ENCODE measurements around the gene OSBPL7.

- no peak for TF ChIP-seq USF2 (IDR thresholded peaks at IDR 0.05; ENCODE audit: low read depth, low read length)
- no peak for TF ChIP-seq USF2 (CRISPR knock-in tag; IDR thresholded peaks at IDR 0.05; ENCODE audit: borderline replicate concordance)
- TF ChIP-seq NBN (conservative IDR thresholded peaks at IDR 0.05) = no peak
- no peak for TF ChIP-seq FOXP4 (CRISPR knock-in tag; IDR thresholded peaks at IDR 0.05)
- TF ChIP-seq ZFX (CRISPR knock-in tag; IDR thresholded peaks at IDR 0.05; ENCODE audit: low read depth) = no peak
- TF ChIP-seq ZNF292 (CRISPR knock-in tag; IDR thresholded peaks at IDR 0.05; ENCODE audit: borderline replicate concordance, low read depth) = no peak
- no peak for TF ChIP-seq NR3C1 (CRISPR knock-in tag; IDR thresholded peaks at IDR 0.05)
- TF ChIP-seq STAT6 (CRISPR knock-in tag; IDR thresholded peaks at IDR 0.05; ENCODE audit: borderline replicate concordance) = no peak
- no peak for TF ChIP-seq ZNF12 (CRISPR knock-in tag; IDR thresholded peaks at IDR 0.05)
- no peak for TF ChIP-seq ATF4 (CRISPR knock-in tag; IDR thresholded peaks at IDR 0.05)
- no peak for TF ChIP-seq MYC (CRISPR knock-in tag; IDR thresholded peaks at IDR 0.05; ENCODE audit: borderline replicate concordance)
- no peak for TF ChIP-seq ASH2L (IDR thresholded peaks at IDR 0.05; ENCODE audit: insufficient read length, low read depth, low read length)
- no peak for TF ChIP-seq GABPA (IDR thresholded peaks at IDR 0.05; ENCODE audit: low read depth, low read length)
- no peak for TF ChIP-seq GABPA (CRISPR knock-in tag; IDR thresholded peaks at IDR 0.05; ENCODE audit: low read depth)
- no peak for TF ChIP-seq ZBTB3 (CRISPR knock-in tag; IDR thresholded peaks at IDR 0.05; ENCODE audit: borderline replicate concordance, low read depth)
These were observed 30.7 kb upstream of the OSBPL7 start for GRCh38 chr17:47852113-47852949.

All from HepG2 (cell line).